NCI-H1930 (cell line): ENCODE data around the gene ZBTB42.

ENCODE experiments used
- DNase-seq, 2 experiments: peaks; one replicate each; lab custom pipeline; 2025; lab: John Stamatoyannopoulos, UW

The ZBTB42 gene

DNA sequence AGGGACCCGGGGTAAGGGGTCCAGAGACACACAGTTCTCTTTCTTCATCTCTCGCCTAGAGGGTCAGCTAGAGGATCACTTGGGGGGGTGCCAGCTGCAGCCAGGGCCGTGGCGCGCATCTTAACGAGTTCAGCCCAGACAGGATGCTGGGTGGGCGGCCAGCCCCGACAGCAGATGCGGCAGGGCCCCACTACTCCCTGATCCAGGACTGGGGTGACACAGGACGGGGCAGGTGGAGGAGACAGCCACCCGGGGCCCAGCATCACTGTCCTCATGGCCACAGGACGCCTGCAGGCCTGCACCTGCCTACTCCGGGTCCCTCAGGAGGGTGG is 18.1 kb upstream of the ZBTB42 start:
- DNase-seq = no peak

DNA sequence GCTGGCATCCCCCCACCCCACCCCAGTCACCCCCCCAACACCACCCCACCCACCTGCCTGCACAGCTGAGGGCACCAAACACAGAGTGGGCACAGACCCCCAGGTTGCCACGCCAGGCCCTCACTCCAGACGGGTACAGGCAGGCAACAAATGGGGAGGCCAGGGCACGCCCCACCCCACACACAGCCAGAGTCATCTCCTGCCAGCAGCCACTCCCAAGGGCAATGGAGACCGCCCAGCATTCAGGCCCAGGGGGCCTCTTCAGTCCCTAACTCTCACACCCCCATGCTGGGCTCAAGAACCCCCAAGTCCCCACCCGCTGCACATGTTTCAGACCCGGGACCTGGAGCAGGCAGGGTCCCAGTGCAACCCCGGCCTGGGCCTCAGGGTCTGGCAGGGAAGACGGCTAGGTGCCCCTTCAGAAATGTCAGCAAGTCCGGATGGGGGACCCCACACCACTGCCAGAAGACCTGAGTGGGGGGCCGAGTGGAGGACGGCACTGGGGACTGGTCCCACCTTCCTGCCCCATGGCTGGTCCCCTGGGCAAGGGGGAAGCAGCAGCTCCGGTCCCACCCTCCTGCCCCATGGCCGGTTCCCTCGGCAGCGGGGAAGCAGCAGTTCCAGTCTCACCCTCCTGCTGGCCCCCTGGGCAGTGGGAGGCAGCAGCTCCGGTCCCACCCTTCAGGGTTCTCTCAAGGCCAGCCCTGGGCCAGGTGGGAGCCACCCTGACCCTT is 17.2 kb upstream of the ZBTB42 start:
- DNase-seq = no peak

DNA sequence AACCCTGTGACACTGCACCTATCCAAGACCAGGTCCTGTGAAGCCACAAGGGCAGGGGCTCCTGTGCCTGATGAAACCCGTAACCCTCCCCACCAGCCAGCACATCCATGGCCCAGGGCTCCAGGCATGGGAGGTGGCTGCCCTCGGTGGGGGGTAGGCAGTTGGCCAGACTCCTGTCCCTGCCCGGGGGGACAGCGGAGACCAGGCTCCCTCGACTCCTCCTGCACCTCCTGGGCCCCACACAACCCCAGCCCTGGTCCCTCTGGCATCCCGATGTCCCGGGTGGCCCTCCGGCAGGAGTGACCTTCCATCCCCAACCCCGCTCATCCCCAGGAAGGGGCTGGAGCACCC is 16.7 kb upstream of the ZBTB42 start:
- no peak for DNase-seq

DNA sequence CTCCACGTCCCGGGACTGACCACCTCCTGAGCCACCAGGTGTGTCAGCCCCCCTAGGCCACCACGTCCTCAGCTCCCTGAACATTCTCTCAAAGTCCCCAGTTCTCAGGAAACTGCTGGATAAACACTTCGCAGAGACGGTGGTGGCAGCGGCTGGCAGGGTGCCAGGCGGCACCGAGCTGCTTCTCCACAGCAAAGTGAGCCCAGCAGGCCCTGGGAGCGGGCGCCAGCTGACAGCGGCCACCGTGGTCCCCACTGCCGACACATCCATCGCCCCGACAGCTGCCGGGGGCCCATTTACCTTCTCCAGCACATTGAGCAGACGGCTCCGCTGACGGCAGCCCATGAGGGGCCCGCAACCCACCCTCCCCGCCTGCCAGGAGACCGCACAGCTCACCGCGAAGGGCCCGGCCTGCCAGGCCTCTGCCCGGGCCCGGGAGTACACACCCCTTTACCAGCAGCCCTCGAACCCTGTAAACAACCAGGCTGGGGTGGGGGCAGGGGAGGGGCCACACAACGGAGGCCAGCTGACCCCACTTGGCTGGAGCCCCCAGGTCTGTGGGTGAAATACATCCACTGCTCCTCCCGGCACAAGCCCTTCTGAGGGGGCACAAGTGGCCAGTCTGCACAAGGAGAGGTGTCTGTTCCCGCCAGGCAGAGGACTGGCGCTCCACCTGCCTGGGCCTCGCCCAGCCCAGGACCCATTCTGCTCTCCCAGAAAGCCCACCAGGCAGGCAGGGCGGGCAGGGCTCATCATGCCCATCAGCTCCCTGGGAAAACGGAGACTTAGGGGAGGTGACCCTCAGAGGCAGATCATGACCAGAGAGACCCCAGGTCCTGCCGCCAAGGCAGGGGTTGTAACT is 15.8 kb upstream of the ZBTB42 start:
- DNase-seq = no peak

GRCh38 chr14:104785708-104786080 is 15.2 kb upstream of the ZBTB42 start:
- DNase-seq = no peak

- no peak for DNase-seq
These were observed 14.8 kb upstream of the ZBTB42 start for GRCh38 chr14:104786091-104786586.

GRCh38 chr14:104786726-104787675 is 13.9 kb upstream of the ZBTB42 start:
- DNase-seq = no peak

DNA sequence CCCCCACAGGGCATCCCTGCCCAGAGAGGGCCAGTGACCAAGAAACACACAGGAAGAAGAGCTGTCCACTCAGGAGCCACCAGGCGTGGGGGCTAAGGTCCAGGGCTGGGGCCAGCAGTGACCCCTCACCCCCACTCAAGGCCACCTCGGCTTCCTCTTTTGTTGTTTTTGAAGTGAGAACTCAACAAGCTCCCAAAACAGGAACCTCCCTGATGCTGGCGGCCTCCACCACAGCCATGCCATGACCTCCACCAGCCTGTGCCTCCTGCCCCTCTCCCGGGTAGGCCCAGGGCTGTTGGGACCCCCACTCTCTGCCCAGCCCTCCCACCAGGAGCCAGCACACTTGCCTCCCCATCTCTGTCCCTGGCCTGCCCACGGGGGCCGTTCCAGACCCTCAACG is 13.2 kb upstream of the ZBTB42 start:
- no peak for DNase-seq

DNA sequence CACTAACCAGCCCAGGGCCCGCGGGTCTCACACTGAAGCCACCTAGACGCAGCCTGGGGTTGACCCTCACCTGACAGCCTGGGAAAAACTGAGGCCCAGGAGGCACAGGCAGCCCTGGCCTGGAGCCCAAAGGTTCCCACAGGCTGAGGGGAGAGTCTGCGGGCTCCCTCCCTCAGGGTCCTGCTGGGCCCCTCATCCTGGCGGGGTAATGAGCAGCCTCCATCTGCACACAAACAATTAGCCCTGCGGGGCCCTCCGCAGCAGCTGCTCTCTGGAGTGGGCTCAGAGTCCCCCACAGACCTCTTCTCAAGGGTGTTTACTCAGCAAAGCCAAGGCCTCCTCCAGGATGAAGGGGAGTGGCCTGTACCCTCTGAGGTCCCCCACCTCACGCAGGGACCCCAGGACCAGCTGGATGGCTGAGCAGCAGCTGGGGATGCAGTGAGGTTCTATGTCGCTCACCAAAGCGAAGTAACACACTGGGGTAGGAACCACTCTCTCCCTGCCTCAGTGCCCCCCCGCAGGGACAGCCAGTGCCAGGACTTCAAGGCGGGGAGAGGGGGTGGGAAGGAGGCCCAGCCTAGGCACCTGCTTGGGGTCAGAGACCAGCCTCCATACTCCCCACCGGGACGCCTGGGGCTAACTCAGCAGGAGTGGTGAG is 12.6 kb upstream of the ZBTB42 start:
- DNase-seq = no peak

- DNase-seq = no peak
These were observed 11.8 kb upstream of the ZBTB42 start for GRCh38 chr14:104788873-104789663.

DNA sequence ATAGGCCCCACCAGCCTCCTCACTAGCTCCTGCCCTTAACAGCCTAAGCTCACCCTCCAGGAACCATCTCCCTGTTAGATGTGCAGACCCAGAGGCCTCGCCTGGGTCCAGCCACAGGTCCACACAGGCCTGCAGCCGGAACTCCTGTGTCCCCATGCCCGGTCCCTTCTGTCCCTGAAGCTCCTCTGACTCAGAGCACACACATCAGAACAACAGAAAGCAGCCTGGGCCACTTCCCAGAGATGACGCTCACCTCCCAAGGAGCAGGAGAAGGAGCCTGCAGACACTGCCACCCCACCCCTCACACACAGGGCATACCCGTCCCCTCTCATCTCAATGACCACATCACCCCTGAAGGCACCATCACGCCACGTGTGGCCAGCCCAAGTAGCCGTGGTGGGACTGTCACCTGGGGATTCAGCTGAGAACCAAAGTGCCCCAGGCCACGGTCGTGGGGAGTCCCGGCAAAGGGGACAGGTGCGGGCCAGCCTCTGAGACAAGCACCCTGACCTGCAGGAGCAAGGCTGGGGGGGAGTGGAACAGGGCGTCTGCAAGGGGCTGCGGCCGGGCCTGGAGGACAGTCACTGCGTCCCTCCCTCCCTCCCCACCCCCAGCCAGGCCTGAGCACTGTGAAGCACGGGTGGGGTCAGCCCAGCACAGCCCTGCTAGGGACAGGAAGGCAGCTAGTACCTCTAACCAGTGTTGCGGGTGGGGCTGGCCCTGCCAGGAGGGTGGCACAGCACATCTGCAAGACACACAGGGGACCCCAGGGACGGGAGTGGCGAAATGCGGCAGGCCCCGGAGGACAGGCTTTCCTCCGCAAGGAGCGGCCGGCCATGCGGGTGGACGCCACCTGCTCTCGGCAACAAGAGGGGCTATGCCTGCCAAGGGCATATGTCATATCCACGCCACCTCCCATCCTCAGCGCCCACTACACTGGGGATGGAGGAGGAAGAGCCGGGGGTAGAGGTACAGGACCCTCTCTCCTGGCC is 10.9 kb upstream of the ZBTB42 start:
- no peak for DNase-seq

- no peak for DNase-seq
These were observed 9.5 kb upstream of the ZBTB42 start for GRCh38 chr14:104791425-104791824.

DNA sequence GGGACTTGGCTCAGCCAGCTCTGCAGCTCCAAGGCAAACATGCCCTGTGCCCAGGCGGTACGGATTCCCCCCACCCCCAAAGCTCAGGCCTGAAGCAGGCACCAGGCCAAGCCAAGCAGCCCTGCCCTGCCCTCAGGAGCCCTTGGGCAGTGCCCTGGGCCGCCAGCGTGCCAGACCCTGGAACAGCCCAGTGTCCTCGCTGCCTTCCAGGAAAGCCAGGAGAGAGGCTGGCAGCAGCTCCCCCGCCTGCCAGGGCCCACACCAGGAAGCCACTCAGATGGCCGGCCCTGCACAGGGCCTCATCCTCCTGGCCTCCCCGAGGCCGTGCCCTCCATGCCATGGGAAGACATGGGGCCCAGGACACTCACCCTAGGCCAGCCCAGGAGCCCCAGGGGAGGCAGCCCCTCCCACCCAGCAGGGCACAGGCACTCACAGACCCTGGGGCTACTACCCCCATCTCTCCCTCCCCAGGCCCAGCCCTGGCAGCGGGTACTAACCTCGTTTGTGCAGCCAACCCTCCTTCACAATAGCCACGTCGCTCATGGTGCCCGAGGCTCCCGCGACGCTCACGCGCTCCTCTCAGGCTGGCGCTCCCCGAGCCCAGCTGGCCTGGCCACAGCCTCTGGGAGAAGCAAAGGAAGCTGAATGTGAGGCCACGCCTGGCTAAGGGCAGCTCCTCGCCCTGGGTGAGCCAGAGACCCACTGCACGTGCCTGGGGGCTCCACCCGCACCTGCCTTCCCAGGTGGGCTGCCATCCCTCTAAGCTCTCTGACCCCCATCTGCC is 8.6 kb upstream of the ZBTB42 start:
- no peak for DNase-seq

DNA sequence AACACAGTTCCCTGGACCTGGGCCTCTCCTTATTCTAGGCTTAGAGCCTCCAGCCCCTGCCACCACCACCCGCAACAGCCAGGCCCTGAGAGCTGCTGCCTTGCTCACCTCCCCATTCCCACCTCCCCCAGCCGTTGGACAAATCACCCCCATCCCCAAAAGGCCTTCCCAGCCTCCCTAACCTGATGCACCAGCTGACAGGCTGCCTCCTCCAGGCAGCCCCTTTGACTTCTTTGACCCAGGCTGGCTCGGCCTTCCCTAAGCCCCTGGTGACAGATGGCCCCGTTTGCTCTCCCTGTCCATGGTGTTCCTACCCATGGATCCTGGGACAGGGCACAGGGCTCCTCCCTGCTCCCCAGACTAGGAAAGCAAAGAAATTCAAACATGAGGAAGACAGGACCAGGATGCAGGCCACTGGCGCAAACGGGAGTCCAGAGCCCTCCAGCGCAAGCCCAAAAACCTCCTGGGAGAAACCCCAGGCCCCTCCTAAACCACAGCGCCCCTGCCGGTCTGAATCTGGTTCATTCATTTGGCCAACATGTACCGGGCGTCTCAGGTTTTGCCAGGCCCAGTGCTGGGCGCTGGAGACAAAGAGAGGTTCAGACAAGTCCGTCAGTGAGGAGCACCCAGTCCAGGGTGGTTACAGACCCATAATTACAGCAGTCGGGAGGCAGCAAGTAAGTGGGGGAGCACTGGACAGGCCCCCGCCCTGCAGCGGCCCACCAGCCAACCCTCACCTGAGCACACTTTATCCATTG is 7.8 kb upstream of the ZBTB42 start:
- DNase-seq = no peak

- no peak for DNase-seq
These were observed 7.3 kb upstream of the ZBTB42 start for GRCh38 chr14:104793703-104793959.

GRCh38 chr14:104794099-104794498 is 6.8 kb upstream of the ZBTB42 start:
- no peak for DNase-seq

DNA sequence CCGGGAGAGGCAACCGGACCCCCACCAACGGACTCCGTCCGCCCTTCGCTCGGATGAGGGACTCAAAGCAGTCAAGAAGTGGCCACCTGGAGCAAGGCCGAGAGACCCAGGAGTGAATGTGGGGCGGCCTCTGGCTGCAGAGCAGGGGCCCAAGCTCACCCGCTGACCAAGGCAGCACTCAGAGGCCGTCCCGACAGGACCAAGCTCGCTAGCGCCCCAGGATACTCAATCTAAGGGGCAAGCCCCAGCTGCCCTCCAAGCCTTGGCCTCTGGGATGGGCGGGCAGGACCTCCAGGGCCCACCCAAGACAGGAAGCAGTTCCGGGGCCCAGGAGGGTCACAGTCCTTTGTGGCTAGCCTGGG is 6.3 kb upstream of the ZBTB42 start:
- DNase-seq = no peak

GRCh38 chr14:104794993-104795780 is 5.7 kb upstream of the ZBTB42 start, which contains the start of gene AKT1:
AKT1 (minus strand) TSS chr14:104795748; CDS start chr14:104792643, 3,105 bp downstream.
- DNase-seq = no peak
